ENCODE measurements around the gene FLOT1. TPM values are rescaled to one million over a fixed set of nuclear protein-coding genes. Genes with fewer than 3 reads are reported as not detected.

Gene FLOT1
- total and polyA plus RNA-seq, 2 donors (not counting 1 experiment from before 2014, with no cell fraction given), result 71.2 to 79.4 TPM

GRCh38 chr6:30686009-30686907, 56.2 kb downstream of the FLOT1 start, which contains the start of gene PPP1R18:
PPP1R18 (minus strand) TSS chr6:30686645; CDS start chr6:30686018, 627 bp downstream.
- intact Hi-C loops (cut with micrococcal nuclease), result loop anchor here (2.0 kb wide), 1 partner anchor 13 kb away; the partner anchor contains the start of gene DHX16
- peaks cover 72% of the 10 kb centered on the region for H3K4me1 Mint-ChIP-seq
- H3K27me3 Mint-ChIP-seq, result no peaks in the 10 kb centered on the region
- H4K20me1 ChIP-seq (ENCODE audit: control insufficient read depth, insufficient read depth, low read length, poor library complexity, severe bottlenecking), result peaks cover 54% of the 10 kb centered on the region
- peak within 1 kb of the TSS; percentile 97 for H3K4me3 Mint-ChIP-seq
- H3K27ac Mint-ChIP-seq, result peak within 1 kb of the TSS; percentile 99
- ChIA-PET POLR2A (interaction anchor here (3.2 to 8.7 kb wide), 2 partner anchors 32 to 34 kb away, joined by 45 to 216 read pairs; partner anchors contain the start of genes MDC1 and TUBB), CTCF (interaction anchor here (2.8 to 19.8 kb wide), 2 partner anchors 41 to 45 kb away, joined by 11 to 963 read pairs; partner anchors contain the start of genes MDC1 and TUBB)
- DNase-seq (peak; percentile 87), ATAC-seq (ENCODE audit: low read depth) (peak; percentile 23)
- H3K9ac ChIP-seq (ENCODE audit: low read length), result peak within 1 kb of the TSS; percentile 98
- no peaks in the 10 kb centered on the region for H3K9me3 Mint-ChIP-seq (ENCODE audit: insufficient read depth)
- peak within 1 kb of the TSS; percentile 82 for H2AFZ ChIP-seq (ENCODE audit: insufficient read depth, low read depth, low read length, poor library complexity, severe bottlenecking)
- TF ChIP-seq, protein P1, sequence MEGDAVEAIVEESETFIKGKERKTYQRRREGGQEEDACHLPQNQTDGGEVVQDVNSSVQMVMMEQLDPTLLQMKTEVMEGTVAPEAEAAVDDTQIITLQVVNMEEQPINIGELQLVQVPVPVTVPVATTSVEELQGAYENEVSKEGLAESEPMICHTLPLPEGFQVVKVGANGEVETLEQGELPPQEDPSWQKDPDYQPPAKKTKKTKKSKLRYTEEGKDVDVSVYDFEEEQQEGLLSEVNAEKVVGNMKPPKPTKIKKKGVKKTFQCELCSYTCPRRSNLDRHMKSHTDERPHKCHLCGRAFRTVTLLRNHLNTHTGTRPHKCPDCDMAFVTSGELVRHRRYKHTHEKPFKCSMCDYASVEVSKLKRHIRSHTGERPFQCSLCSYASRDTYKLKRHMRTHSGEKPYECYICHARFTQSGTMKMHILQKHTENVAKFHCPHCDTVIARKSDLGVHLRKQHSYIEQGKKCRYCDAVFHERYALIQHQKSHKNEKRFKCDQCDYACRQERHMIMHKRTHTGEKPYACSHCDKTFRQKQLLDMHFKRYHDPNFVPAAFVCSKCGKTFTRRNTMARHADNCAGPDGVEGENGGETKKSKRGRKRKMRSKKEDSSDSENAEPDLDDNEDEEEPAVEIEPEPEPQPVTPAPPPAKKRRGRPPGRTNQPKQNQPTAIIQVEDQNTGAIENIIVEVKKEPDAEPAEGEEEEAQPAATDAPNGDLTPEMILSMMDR (IDR thresholded peaks at IDR 0.05), result no peak
- no peak for TF ChIP-seq EZH2 (IDR thresholded peaks at IDR 0.05; ENCODE audit: borderline replicate concordance, insufficient read depth, low read depth, low read length, poor library complexity, severe bottlenecking)
- no peaks in the 10 kb centered on the region for H3K9me3 ChIP-seq (ENCODE audit: control extremely low read depth in 1 of 3, control insufficient read depth in 2 of 3, insufficient read depth in 1 of 3, low read length in 2 of 3)
- H3K27ac ChIP-seq (ENCODE audit: low read length in 2 of 2), result peak within 1 kb of the TSS; percentile 93 to 97
- H3K27me3 ChIP-seq (replicated peaks in 1 of 4; ENCODE audit: control extremely low read depth in 1 of 4, control insufficient read depth in 3 of 4, insufficient read depth in 4 of 4, low read length in 3 of 4), result no peaks in the 10 kb centered on the region
- H3K4me3 ChIP-seq (ENCODE audit: control extremely low read depth in 1 of 5, extremely low read depth in 1 of 5, insufficient read depth in 1 of 5, low read depth in 2 of 5, low read length in 4 of 5), result peak within 1 kb of the TSS; percentile 91 to 100 (median 97)
- WGBS (ENCODE audit: insufficient coverage), result under 1% methylated on average over 35 of the region's 41 CpGs
- H3K79me2 ChIP-seq (ENCODE audit: control insufficient read depth, insufficient read depth, low read length), result peaks cover 67% of the 10 kb centered on the region
- peak within 1 kb of the TSS; percentile 100 for H3K4me2 ChIP-seq (replicated peaks; ENCODE audit: low read depth, low read length, poor library complexity, severe bottlenecking)
- peaks cover 44 to 49% of the 10 kb centered on the region in 2 donors for H3K4me1 ChIP-seq (ENCODE audit: control insufficient read depth in 2 of 2, insufficient read depth in 2 of 2, low read length in 2 of 2)
- H3K36me3 ChIP-seq (replicated peaks in 1 of 2; ENCODE audit: control extremely low read depth in 1 of 2, control insufficient read depth in 1 of 2, extremely low read depth in 1 of 2, insufficient read depth in 2 of 2, low read length in 1 of 2), result peaks cover 0 to 7% of the 10 kb centered on the region in 2 experiments

Measured in B cell (primary cell).